GM21529 (cell line): ENCODE measurements around the gene CBX8.
A peak's percentile ranks its signal among the peaks of the same experiment; 100 is the strongest.
"Not testable (repeated sequence)": the region's sequence is repeated elsewhere in the genome, so short reads cannot be mapped to it uniquely, and the experiment has no call there.

Source experiments
- ATAC-seq: cut with Tn5 transposase; IDR thresholded peaks from one replicate; pipeline ENCODE4 v1.9.1; 2021; ENCODE audit not compliant: unreplicated experiment

Gene CBX8

GRCh38 chr17:79781736-79782575 lies 14.9 kb downstream of the CBX8 start:
- no peak for ATAC-seq

- ATAC-seq, result no peak
These were observed 15.7 kb downstream of the CBX8 start for GRCh38 chr17:79781012-79781650.

- ATAC-seq, result no peak
These were observed 17.1 kb downstream of the CBX8 start for GRCh38 chr17:79779661-79780365.

GRCh38 chr17:79779084-79779529 lies 17.8 kb downstream of the CBX8 start:
- ATAC-seq, result no peak

- ATAC-seq, result no peak
These were observed 18.3 kb downstream of the CBX8 start for GRCh38 chr17:79778504-79779083.

- peak; percentile 61 for ATAC-seq
These were observed 18.9 kb downstream of the CBX8 start, which contains the start of gene CBX2 for GRCh38 chr17:79777894-79778503. Gene CBX2 (plus strand): TSS chr17:79778148. CDS start chr17:79778236, 88 bp downstream.

GRCh38 chr17:79777120-79777893 lies 19.6 kb downstream of the CBX8 start:
- peak; percentile 28 for ATAC-seq

GRCh38 chr17:79776376-79777119 lies 20.3 kb downstream of the CBX8 start:
- ATAC-seq, result no peak

- ATAC-seq, result no peak
These were observed 21.2 kb downstream of the CBX8 start for GRCh38 chr17:79775632-79776031.

GRCh38 chr17:79774561-79774975 lies 22.3 kb downstream of the CBX8 start:
- ATAC-seq, result no peak

- not testable (repeated sequence) for ATAC-seq
These were observed 24.2 kb downstream of the CBX8 start for GRCh38 chr17:79772726-79773125.

GRCh38 chr17:79771276-79771675 lies 25.6 kb downstream of the CBX8 start:
- ATAC-seq, result no peak

GRCh38 chr17:79769570-79770506 lies 27.0 kb downstream of the CBX8 start:
- ATAC-seq, result no peak

- no peak for ATAC-seq
These were observed 31.2 kb downstream of the CBX8 start for GRCh38 chr17:79765708-79766107.

- no peak for ATAC-seq
These were observed 34.8 kb downstream of the CBX8 start for GRCh38 chr17:79761894-79762589.

- ATAC-seq, result no peak
These were observed 36.5 kb downstream of the CBX8 start for GRCh38 chr17:79760197-79760906.

- no peak for ATAC-seq
These were observed 38.6 kb downstream of the CBX8 start for GRCh38 chr17:79758271-79758670.
